Vagina (tissue), 2 donors: Measurements from ENCODE around the gene NRG3. TPM values are rescaled to one million over a fixed set of nuclear protein-coding genes. Genes with fewer than 3 reads are reported as not detected.

ENCODE experiments used
- DNase-seq, 2 donors: peaks; one replicate each; pipeline ENCODE4 v3.0.0-alpha.2; 2017; ENCODE audit errors: extremely low spot score in 2 of 2
- H3K27ac ChIP-seq: fragments of 200-600 bp; sonication (generic); one replicate; pipeline ENCODE4 v1.5.1; 2019
- H3K27me3 ChIP-seq: fragments of 200-600 bp; sonication (generic); one replicate; pipeline ENCODE4 v1.5.1; 2019
- H3K36me3 ChIP-seq, 2 donors: fragments of 200-600 bp; sonication (generic); one replicate each; pipeline ENCODE4 v1.5.1; 2017 to 2019
- H3K4me1 ChIP-seq: fragments of 200-600 bp; sonication (generic); one replicate; pipeline ENCODE4 v1.5.1; 2019
- H3K4me3 ChIP-seq, 2 donors: fragments of 200-600 bp; sonication (generic); 1 replicate in 1 of 2; 2 replicates in 1 of 2; pipeline ENCODE4 v1.5.1; 2016 to 2019
- H3K9me3 ChIP-seq: fragments of 200-600 bp; sonication (generic); one replicate; pipeline ENCODE4 v1.5.1; 2019
- POLR2A ChIP-seq, 2 donors: fragments of 450-650 bp; IDR thresholded peaks; one replicate each; pipeline ENCODE4 v1.6.1; 2017; ENCODE audit warnings: antibody characterized with exemption in 2 of 2, mild to moderate bottlenecking in 2 of 2, moderate library complexity in 2 of 2
- POLR2AphosphoS5 ChIP-seq, 2 donors: sonication (generic); formaldehyde crosslinking; IDR thresholded peaks; one replicate each; pipeline ENCODE4 v1.9.0; 2017; ENCODE audit warnings: antibody characterized with exemption in 2 of 2, mild to moderate bottlenecking in 2 of 2, low read depth in 1 of 2; ENCODE audit not compliant: insufficient read depth in 1 of 2
- intact Hi-C: fragments of 100-400 bp; cut with DNase I; formaldehyde crosslinking; loops from one replicate; pipeline ENCODE4 v1.15.1; 2023
- total RNA-seq: library from RNA; depleted of rRNA; stranded (reverse); fragments of >200 nt; gene quantifications from one replicate; pipeline ENCODE4 v1.2.3, GENCODE V29; 2016
- TF ChIP-seq, protein P1 (sequence below), 3 experiments: fragments of 450-650 bp in 2 of 3; fragments of 200-600 bp in 1 of 3; sonication (generic) in 1 of 3; IDR thresholded peaks; one replicate each; pipeline ENCODE4 v1.5.1; 2017 to 2019; ENCODE audit warnings: antibody characterized with exemption in 3 of 3, mild to moderate bottlenecking in 2 of 3, moderate library complexity in 2 of 3

NRG3 gene
- total RNA-seq, 1 donor from 2014 or later = not detected

DNA sequence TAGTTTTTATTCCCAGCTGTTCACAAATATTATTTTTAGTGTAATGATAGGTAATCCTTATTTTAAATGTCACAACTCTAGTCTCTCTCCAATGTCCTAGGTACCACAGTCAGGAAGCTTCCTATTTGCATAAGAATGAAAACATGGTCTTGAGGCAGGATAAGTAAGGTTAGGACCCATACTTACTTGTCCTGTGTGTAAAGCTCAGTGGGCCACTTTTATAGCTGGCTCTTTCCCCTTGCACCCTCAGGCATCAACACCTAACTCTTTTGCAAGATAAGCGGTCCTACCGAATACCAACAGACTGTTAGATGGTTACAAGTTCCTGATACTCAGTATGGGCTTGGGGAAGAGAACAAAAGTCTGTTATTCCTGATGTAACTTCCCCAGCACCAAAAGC is 986.9 kb downstream of the NRG3 start:
- intact Hi-C loops = no loop called here
- Histone ChIP-seq H3K4me3 (no peak overlapping the region), H3K9me3 (no peaks in the 10 kb centered on the region), H3K36me3 (no peaks in the 10 kb centered on the region), H3K27me3 (no peaks in the 10 kb centered on the region), H3K4me1 (no peaks in the 10 kb centered on the region), H3K27ac (no peak overlapping the region)
- no peak for DNase-seq
- TF ChIP-seq, protein P1, sequence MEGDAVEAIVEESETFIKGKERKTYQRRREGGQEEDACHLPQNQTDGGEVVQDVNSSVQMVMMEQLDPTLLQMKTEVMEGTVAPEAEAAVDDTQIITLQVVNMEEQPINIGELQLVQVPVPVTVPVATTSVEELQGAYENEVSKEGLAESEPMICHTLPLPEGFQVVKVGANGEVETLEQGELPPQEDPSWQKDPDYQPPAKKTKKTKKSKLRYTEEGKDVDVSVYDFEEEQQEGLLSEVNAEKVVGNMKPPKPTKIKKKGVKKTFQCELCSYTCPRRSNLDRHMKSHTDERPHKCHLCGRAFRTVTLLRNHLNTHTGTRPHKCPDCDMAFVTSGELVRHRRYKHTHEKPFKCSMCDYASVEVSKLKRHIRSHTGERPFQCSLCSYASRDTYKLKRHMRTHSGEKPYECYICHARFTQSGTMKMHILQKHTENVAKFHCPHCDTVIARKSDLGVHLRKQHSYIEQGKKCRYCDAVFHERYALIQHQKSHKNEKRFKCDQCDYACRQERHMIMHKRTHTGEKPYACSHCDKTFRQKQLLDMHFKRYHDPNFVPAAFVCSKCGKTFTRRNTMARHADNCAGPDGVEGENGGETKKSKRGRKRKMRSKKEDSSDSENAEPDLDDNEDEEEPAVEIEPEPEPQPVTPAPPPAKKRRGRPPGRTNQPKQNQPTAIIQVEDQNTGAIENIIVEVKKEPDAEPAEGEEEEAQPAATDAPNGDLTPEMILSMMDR (IDR thresholded peaks at IDR 0.05) = no peak
- TF ChIP-seq POLR2AphosphoS5 (IDR thresholded peaks at IDR 0.05; ENCODE audit: insufficient read depth in 1 of 2, low read depth in 1 of 2) (no peak), POLR2A (IDR thresholded peaks at IDR 0.05) (no peak)

DNA sequence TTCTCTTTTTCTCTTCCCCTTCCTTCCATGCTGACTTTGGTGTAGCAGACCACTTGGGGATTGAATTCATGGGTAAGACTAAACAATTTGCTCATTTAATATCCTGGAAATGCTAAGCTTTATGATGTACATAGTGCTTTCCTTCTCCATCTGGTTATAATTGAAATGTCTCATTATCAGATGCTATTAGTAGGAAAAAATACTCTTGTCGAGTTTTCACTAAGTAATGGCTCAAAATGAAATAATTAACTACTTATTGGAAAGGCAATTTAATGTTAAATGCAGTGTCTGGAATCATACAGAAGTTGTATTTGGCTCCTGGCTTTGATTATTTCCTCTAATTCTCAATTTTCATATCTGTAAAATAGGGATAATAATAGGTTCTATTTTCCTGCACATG is 990.4 kb downstream of the NRG3 start:
- DNase-seq = no peak
- Histone ChIP-seq H3K4me3 (no peak overlapping the region), H3K36me3 (no peaks in the 10 kb centered on the region), H3K27me3 (no peaks in the 10 kb centered on the region), H3K9me3 (no peaks in the 10 kb centered on the region), H3K27ac (no peak overlapping the region), H3K4me1 (no peaks in the 10 kb centered on the region)
- intact Hi-C loops = no loop called here
- TF ChIP-seq POLR2AphosphoS5 (IDR thresholded peaks at IDR 0.05; ENCODE audit: insufficient read depth in 1 of 2, low read depth in 1 of 2) = no peak
- TF ChIP-seq POLR2A (IDR thresholded peaks at IDR 0.05) = no peak
- TF ChIP-seq, protein P1 (IDR thresholded peaks at IDR 0.05) = no peak

DNA sequence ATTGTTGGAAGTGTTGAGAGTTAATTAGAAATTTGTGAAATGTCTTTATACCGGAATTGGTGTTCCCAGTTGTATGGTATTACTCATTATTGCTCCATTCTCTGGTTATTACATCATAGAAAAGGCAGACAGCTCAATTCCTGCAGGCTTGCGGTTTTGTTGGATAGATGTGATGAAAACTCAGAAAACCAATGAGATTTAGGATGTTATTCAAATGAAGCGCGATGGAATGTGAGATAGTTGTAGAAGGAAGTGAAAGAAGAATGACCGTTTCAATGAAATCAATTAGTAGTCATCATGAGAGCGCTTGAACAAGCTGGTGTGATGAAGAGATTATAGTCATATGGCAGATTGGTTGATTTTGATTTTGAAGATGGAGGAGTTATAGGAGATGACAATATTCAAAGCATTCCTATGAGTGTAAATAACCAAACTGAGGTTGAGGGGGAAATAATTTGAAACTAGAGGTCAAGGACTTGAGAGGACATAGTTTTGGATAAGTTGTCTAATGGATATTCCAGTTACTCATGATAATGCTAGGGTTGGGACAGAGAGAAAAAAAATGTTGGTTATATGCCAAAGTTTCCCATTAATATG is 991.5 kb downstream of the NRG3 start:
- Histone ChIP-seq H3K36me3 (no peaks in the 10 kb centered on the region), H3K9me3 (no peaks in the 10 kb centered on the region), H3K27ac (no peak overlapping the region), H3K27me3 (no peaks in the 10 kb centered on the region), H3K4me1 (no peaks in the 10 kb centered on the region), H3K4me3 (no peak overlapping the region)
- no peak for DNase-seq
- intact Hi-C loops = no loop called here
- no peak for TF ChIP-seq POLR2A (IDR thresholded peaks at IDR 0.05)
- TF ChIP-seq POLR2AphosphoS5 (IDR thresholded peaks at IDR 0.05; ENCODE audit: insufficient read depth in 1 of 2, low read depth in 1 of 2) = no peak
- TF ChIP-seq, protein P1 (IDR thresholded peaks at IDR 0.05) = no peak

DNA sequence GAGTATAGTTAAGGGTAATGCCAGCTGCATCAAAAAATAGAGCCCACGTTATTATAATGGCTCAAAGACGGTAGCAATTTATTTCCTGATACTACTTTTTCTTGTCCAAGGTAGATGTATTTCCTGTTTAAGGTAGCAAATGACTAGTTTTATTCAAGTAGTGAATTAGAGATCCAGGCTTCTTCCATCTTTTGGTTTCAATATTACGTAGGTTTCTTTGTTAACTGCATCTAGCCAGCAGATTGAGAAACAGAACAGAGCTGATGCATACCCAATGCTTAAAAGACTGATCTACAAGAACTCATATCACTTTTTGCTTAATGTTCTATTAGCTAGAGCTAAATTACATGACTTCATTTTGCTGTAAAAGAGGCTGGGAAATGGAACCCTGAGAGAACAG is 992.1 kb downstream of the NRG3 start:
- no peak overlapping the region for H3K27ac ChIP-seq
- H3K9me3 ChIP-seq = no peaks in the 10 kb centered on the region
- intact Hi-C loops = no loop called here
- no peaks in the 10 kb centered on the region for H3K27me3 ChIP-seq
- no peaks in the 10 kb centered on the region for H3K4me1 ChIP-seq
- TF ChIP-seq POLR2AphosphoS5 (IDR thresholded peaks at IDR 0.05; ENCODE audit: insufficient read depth in 1 of 2, low read depth in 1 of 2) = no peak
- no peak for DNase-seq
- no peak overlapping the region for H3K4me3 ChIP-seq
- H3K36me3 ChIP-seq = no peaks in the 10 kb centered on the region

DNA sequence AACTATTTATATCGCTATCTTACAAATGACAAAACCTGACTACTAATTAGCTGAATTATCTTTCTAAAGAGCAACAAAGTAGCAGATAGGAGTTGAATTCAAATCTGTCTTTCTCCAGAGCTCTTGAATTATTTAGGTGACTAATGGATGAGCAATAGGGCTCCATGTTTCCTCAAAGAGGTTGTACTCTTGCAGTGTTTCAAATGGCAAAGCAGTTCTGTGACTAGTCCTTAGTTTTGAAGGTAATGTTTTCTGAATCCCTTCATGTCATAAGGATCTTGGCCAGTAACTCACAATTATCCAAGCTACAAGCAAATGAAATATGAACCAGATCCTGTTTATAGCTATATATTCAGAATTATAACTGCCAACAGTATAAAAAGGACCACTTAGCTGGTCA is 999.7 kb downstream of the NRG3 start:
- no peak for DNase-seq
- Histone ChIP-seq H3K27ac (no peak overlapping the region), H3K4me1 (no peaks in the 10 kb centered on the region), H3K9me3 (no peaks in the 10 kb centered on the region), H3K4me3 (no peak overlapping the region), H3K36me3 (no peaks in the 10 kb centered on the region), H3K27me3 (no peaks in the 10 kb centered on the region)
- intact Hi-C loops = no loop called here
- TF ChIP-seq POLR2AphosphoS5 (IDR thresholded peaks at IDR 0.05; ENCODE audit: insufficient read depth in 1 of 2, low read depth in 1 of 2) (no peak), POLR2A (IDR thresholded peaks at IDR 0.05) (no peak)
- TF ChIP-seq, protein P1 (IDR thresholded peaks at IDR 0.05) = no peak
